ENCODE measurements around the gene TCEA3.

Gene TCEA3

DNA sequence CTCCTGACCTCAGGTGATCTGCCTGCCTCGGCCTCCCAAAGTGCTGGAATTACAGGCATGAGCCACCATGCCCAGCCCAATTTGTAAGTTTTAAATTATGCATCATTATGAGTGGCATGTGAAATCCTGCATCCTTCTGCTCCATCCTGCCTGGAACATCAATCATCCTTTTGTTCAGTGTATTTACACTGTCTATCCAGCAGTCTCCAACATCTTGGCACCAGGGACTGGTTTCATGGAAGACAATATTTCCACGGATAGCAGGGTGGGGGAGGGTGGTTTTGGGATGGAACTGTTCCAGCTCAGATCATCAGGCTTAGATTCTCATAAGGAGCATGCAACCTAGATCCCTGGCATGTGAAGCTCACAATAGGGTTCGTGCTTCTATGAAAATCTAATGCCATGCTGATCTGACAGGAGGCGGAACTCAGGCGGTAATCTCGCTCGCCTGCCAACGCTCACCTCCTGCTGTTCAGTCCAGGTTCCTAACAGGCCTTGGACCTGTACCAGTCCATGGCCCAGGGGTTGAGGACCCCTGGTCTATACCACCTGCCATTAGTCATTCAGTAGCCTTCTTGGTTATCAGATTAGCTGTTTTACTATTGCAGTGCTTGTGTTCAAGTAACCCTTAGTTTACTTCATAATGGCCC, 22.2 kb upstream of the TCEA3 start:
- Histone ChIP-seq H3K27me3 (peaks cover 8% of the 10 kb centered on the region), H3K36me3 (no peaks in the 10 kb centered on the region), H3K4me3 (ENCODE audit: low read depth in 1 of 2, low read length in 1 of 2) (no peak overlapping the region), H3K27ac (no peak overlapping the region), H3K9me3 (no peaks in the 10 kb centered on the region), H3K4me1 (ENCODE audit: control insufficient read depth in 1 of 2, insufficient read depth in 1 of 2, low read depth in 1 of 2, low read length in 1 of 2) (no peaks in the 10 kb centered on the region)
- TF ChIP-seq, protein P1, sequence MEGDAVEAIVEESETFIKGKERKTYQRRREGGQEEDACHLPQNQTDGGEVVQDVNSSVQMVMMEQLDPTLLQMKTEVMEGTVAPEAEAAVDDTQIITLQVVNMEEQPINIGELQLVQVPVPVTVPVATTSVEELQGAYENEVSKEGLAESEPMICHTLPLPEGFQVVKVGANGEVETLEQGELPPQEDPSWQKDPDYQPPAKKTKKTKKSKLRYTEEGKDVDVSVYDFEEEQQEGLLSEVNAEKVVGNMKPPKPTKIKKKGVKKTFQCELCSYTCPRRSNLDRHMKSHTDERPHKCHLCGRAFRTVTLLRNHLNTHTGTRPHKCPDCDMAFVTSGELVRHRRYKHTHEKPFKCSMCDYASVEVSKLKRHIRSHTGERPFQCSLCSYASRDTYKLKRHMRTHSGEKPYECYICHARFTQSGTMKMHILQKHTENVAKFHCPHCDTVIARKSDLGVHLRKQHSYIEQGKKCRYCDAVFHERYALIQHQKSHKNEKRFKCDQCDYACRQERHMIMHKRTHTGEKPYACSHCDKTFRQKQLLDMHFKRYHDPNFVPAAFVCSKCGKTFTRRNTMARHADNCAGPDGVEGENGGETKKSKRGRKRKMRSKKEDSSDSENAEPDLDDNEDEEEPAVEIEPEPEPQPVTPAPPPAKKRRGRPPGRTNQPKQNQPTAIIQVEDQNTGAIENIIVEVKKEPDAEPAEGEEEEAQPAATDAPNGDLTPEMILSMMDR (IDR thresholded peaks at IDR 0.05) = no peak

DNA sequence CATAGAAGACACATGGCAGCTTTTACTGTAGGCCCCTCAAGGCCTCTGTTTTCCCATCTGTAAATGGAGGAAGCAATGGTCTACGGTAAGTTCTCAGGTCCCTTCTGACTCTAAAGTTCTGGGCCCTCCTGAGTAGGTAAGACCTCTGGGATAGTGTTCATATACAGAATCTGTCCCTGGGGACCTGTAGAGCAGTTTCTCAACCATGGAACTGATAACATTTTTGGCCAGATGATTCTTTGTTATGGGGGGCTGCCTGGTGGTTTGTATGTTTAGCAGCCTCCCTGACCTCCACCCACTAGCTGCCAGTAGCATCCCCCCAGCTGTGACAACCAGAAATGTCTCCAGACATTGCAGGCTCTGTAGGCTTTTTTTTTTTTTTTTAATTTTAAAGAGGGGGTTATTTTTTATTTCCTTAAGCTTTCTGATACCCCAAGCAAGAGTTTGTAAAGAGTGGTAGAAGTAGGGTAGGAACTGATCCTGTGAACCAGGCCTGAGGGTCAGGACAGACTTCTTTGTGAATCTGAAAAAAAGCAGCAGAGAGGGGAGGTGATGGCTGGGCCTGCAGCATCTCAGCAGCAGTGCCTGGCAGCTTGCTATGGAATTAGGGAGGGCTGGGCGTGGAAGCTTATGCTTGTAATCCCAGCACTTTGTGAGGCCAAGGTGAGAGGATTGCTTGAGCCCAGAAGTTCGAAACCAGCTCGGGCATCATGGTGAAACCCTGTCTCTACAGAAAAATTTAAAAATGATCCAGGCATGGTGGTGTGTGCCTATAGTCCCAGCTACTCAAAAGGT, 20.2 kb upstream of the TCEA3 start:
- Histone ChIP-seq H3K4me1 (ENCODE audit: control insufficient read depth in 1 of 2, insufficient read depth in 1 of 2, low read depth in 1 of 2, low read length in 1 of 2) (no peaks in the 10 kb centered on the region), H3K27ac (no peak overlapping the region), H3K9me3 (no peaks in the 10 kb centered on the region), H3K36me3 (no peaks in the 10 kb centered on the region), H3K27me3 (no peaks in the 10 kb centered on the region), H3K4me3 (ENCODE audit: low read depth in 1 of 2, low read length in 1 of 2) (no peak overlapping the region)
- TF ChIP-seq, protein P1 (IDR thresholded peaks at IDR 0.05) = no peak

DNA sequence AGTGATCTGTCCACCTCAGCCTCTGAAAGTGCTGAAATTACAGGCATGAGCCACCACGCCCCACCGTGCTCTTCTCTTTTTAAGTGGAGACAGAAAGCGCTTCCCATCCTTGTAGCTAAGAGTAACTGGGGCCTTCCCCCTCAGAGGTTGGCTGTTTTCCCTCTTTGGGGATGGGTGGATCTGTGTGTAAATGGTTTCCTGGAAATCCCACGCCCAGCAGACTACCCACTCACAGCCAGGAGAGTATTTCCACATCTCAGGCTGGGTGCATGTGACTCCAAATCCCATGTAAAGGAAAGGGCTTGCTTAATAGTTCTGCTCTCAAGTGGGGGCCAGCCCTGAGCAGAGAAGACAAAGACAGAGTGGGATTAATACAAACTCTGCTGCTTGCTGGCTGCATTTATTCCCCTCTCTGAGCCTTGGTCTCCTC, 19.6 kb upstream of the TCEA3 start:
- Histone ChIP-seq H3K4me3 (ENCODE audit: low read depth in 1 of 2, low read length in 1 of 2) (no peak overlapping the region), H3K9me3 (no peaks in the 10 kb centered on the region), H3K4me1 (ENCODE audit: control insufficient read depth in 1 of 2, insufficient read depth in 1 of 2, low read depth in 1 of 2, low read length in 1 of 2) (no peaks in the 10 kb centered on the region), H3K27ac (no peak overlapping the region), H3K36me3 (no peaks in the 10 kb centered on the region), H3K27me3 (no peaks in the 10 kb centered on the region)
- TF ChIP-seq, protein P1 (IDR thresholded peaks at IDR 0.05) = no peak

DNA sequence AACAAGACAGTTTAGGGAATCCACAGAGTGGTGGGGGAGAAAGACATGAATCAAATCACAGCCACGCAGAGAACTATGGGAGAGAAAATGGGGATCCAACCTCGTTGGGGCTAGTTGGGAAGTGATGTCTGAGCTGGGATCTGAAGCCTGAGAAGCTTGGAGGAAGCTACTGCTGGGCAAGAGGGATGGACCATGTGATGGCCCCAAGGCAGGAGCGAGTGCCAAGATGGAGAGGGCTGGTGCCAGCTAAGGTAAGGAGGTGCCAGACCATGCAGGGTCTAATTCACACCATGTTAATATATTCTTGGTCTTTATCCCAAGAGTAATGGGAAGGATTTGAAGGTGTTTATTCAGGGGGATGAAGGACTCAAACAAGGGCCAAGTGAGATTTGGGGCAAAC, 18.2 kb upstream of the TCEA3 start:
- Histone ChIP-seq H3K9me3 (no peaks in the 10 kb centered on the region), H3K27ac (no peak overlapping the region), H3K27me3 (no peaks in the 10 kb centered on the region), H3K4me3 (ENCODE audit: low read depth in 1 of 2, low read length in 1 of 2) (no peak overlapping the region), H3K36me3 (no peaks in the 10 kb centered on the region), H3K4me1 (ENCODE audit: control insufficient read depth in 1 of 2, insufficient read depth in 1 of 2, low read depth in 1 of 2, low read length in 1 of 2) (no peaks in the 10 kb centered on the region)
- TF ChIP-seq, protein P1 (IDR thresholded peaks at IDR 0.05) = no peak

DNA sequence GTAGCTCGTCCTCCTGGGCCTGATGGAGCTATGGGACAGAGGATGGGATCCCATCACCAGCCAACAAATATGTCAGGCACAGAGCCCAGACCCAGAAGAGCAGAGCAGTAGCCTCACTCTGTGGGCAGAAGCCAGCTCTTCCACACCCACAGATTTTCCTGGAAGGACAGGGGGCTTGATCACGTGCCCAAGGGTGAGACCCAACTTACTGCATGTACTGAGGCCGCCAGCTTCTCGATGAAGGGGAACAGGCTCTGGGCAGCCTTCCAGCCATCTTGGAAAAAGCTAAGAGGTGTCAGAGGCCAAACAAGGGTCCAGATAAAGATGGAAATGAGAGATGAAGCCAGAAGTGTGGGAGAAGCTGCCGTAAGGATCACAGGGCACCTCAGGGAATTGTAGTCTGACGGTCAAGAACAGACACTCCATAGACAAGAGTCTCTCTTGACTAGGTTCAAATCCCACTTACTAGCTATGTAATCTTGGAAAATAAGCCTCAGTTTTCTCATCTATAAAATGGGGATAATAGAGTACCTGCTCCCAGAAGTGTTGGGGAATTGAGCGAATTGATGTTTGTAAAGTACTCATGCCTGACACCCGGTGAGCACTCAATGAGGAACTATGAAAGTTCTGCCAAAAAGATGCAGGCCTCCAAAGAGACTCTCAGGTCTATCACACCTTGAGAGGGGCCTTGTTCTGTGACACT, 17.0 kb upstream of the TCEA3 start:
- H3K27ac ChIP-seq = no peak overlapping the region
- no peaks in the 10 kb centered on the region for H3K9me3 ChIP-seq
- peaks cover 8% of the 10 kb centered on the region for H3K27me3 ChIP-seq
- no peaks in the 10 kb centered on the region for H3K36me3 ChIP-seq
- TF ChIP-seq, protein P1 (IDR thresholded peaks at IDR 0.05) = no peak
- H3K4me3 ChIP-seq (ENCODE audit: low read depth in 1 of 2, low read length in 1 of 2) = no peak overlapping the region
- H3K4me1 ChIP-seq (ENCODE audit: control insufficient read depth in 1 of 2, insufficient read depth in 1 of 2, low read depth in 1 of 2, low read length in 1 of 2) = no peaks in the 10 kb centered on the region

Data from neutrophil (primary cell).